A549 (cell line): ENCODE results near the gene ENTPD3. TPM values are rescaled to one million over a fixed set of nuclear protein-coding genes. Genes with fewer than 3 reads are reported as not detected.
A peak's percentile ranks its signal among the peaks of the same experiment; 100 is the strongest.

Experiments
- ATAC-seq, 2 experiments: fragments of 200-7000 bp in 1 of 2; fragments of >200 bp in 1 of 2; cut with Nextera tagmentation in 1 of 2; cut with Tn5 transposase in 1 of 2; 3 replicates each; pipeline versions ENCODE4 v1.8.0 to v1.9.1; 2018 to 2020; ENCODE audit warnings: mild to moderate bottlenecking in 1 of 2, moderate library complexity in 1 of 2
- CTCF ChIA-PET: fragments of 300-600 bp; sonication (Branson Sonifier 250); formaldehyde crosslinking; extraction: SDS; loops from one replicate; lab custom pipeline; 2021; ENCODE audit warnings: antibody characterized with exemption, inconsistent platforms; lab: Yijun Ruan, JAX
- POLR2A ChIA-PET: fragments of 350-600 bp; formaldehyde crosslinking; extraction: SDS; loops from one replicate; lab custom pipeline; 2021; ENCODE audit warnings: antibody characterized with exemption, inconsistent platforms; lab: Yijun Ruan, JAX
- DNase-seq, 2 experiments: peaks; one replicate each; pipeline versions ENCODE4 v3.0.0 to v3.0.0-alpha.2; 2011 to 2016; ENCODE audit warnings: low read depth in 1 of 2, low spot score in 1 of 2
- FAIRE-seq: peaks from 2 replicates; lab custom pipeline; 2011; peaks lifted over from hg19 to GRCh38; lab: Jason Lieb, UNC
- H3K27ac ChIP-seq, 2 experiments: fragments of >200 bp; sonication (Bioruptor Twin); formaldehyde crosslinking; 3 replicates each; pipeline ENCODE4 v1.5.1; 2016 to 2017
- H3K4me1 ChIP-seq: fragments of >200 bp; sonication (Bioruptor Twin); formaldehyde crosslinking; 3 replicates; pipeline ENCODE4 v1.6.1; 2016
- H3K4me2 ChIP-seq: fragments of >200 bp; sonication (Bioruptor Twin); formaldehyde crosslinking; 3 replicates; pipeline ENCODE4 v1.6.1; 2016
- H3K4me3 ChIP-seq: fragments of >200 bp; sonication (Bioruptor Twin); formaldehyde crosslinking; 3 replicates; pipeline ENCODE4 v1.5.1; 2016
- H3K9me3 ChIP-seq: fragments of >200 bp; sonication (Bioruptor Twin); formaldehyde crosslinking; 3 replicates; pipeline ENCODE4 v1.6.1; 2016
- EHF ChIP-seq: fragments of 250-450 bp; sonication (Bioruptor Pico); IDR thresholded peaks from 2 replicates; pipeline ENCODE4 v1.5.0; 2020; ENCODE audit warnings: mild to moderate bottlenecking
- HEYL ChIP-seq: fragments of 250-450 bp; sonication (Bioruptor Pico); IDR thresholded peaks from 2 replicates; pipeline ENCODE4 v1.8.0; 2021; ENCODE audit warnings: mild to moderate bottlenecking, moderate library complexity
- HOXB5 ChIP-seq: fragments of 250-450 bp; sonication (Bioruptor Pico); IDR thresholded peaks from 2 replicates; pipeline ENCODE4 v1.5.0; 2020; ENCODE audit warnings: mild to moderate bottlenecking, moderate library complexity
- JUN ChIP-seq, 2 experiments: fragments of >200 bp; sonication (Bioruptor Twin); formaldehyde crosslinking; IDR thresholded peaks; 2 replicates in 1 of 2; 3 replicates in 1 of 2; pipeline ENCODE4 v1.6.1; 2016 to 2017
- MYC ChIP-seq: IDR thresholded peaks from 2 replicates; pipeline ENCODE4 v1.6.1; 2012; ENCODE audit warnings: mild to moderate bottlenecking, inconsistent platforms, low read length, improper control_type of control experiment, borderline replicate concordance
- POLR2A ChIP-seq: IDR thresholded peaks from 2 replicates; pipeline ENCODE4 v1.6.1; 2012; ENCODE audit warnings: mild to moderate bottlenecking, low read length
- WGBS: methylation state at CpG from one replicate; pipeline ENCODE4 v1.1.6; 2017; ENCODE audit errors: missing lambda C conversion rate; 5-methylcytosine and 5-hydroxymethylcytosine counted together
- polyA plus RNA-seq, 4 experiments: library from polyadenylated mRNA; depleted of rRNA in 3 of 4; stranded (reverse); fragments of >200 nt; fragmentation: RNase III in 1 of 4; extraction: RNeasy Plus Mini Kit Qiagen cat#74134 plus additional on column Dnase treatment in 1 of 4; gene quantifications; 2 replicates in 3 of 4; 3 replicates in 1 of 4; pipeline ENCODE4 v1.2.3, GENCODE V29; 2011 to 2017
- TF ChIP-seq, protein P1 (sequence below): fragments of >200 bp; sonication (Bioruptor Twin); formaldehyde crosslinking; IDR thresholded peaks from 2 replicates; pipeline ENCODE4 v1.6.1; 2016
- TF ChIP-seq, protein P2 (sequence below): fragments of >200 bp; sonication (Bioruptor Twin); formaldehyde crosslinking; IDR thresholded peaks from 3 replicates; pipeline ENCODE4 v1.5.1; 2016
- TF ChIP-seq, protein P3 (sequence below): fragments of 250-450 bp; sonication (Bioruptor Pico); IDR thresholded peaks from 2 replicates; pipeline ENCODE4 v1.5.0; 2020; ENCODE audit warnings: low read depth, mild to moderate bottlenecking, moderate library complexity
- TF ChIP-seq, protein P4 (sequence below): IDR thresholded peaks from 2 replicates; pipeline ENCODE4 v1.6.1; 2012
- TF ChIP-seq, protein P5 (sequence below): fragments of 200-600 bp; sonication (generic); IDR thresholded peaks from 2 replicates; pipeline ENCODE4 v1.6.1; 2016; ENCODE audit warnings: antibody characterized with exemption, mild to moderate bottlenecking, moderate library complexity

ENTPD3 gene
- polyA plus RNA-seq, 2 of the 4 experiments (the other 2 are of a cell fraction), result not detected

DNA sequence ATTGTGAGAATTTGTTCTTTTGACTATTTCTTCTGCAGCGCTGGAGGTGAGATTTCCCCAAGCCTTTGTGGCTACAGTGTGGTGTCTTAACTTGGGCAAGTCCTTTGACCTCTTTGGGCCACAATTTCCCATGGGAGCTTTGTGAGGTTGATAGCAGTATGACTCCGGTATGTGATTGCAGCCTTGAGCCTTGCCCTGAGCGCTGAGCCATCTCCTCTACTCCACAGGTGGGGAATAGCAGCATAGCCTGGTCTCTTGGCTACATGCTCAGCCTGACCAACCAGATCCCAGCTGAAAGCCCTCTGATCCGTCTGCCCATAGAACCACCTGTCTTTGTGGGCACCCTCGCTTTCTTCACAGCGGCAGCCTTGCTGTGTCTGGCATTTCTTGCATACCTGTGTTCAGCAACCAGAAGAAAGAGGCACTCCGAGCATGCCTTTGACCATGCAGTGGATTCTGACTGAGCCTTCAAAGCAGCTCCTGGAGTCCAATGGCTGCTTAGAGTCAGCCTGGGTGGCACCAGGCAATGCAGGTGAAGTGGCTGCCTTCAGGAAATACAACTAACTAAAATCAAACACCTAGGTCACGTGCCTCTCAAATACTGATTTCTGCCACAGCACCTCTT, 40.2 kb downstream of the ENTPD3 start:
- WGBS, result 68% methylated on average over 5 of the region's 8 CpGs
- Histone ChIP-seq H3K4me2 (no peak overlapping the region), H3K4me3 (no peak overlapping the region), H3K4me1 (no peaks in the 10 kb centered on the region), H3K27ac (no peak overlapping the region), H3K9me3 (no peaks in the 10 kb centered on the region)
- POLR2A ChIA-PET, result no interaction called here
- FAIRE-seq, result no peak
- CTCF ChIA-PET, result no interaction called here
- DNase-seq, result no peak
- no peak for ATAC-seq
- no peak for TF ChIP-seq EHF
- TF ChIP-seq, protein P1, sequence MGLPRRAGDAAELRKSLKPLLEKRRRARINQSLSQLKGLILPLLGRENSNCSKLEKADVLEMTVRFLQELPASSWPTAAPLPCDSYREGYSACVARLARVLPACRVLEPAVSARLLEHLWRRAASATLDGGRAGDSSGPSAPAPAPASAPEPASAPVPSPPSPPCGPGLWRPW, result no peak
- TF ChIP-seq HEYL (CRISPR knock-in tag), result no peak

DNA sequence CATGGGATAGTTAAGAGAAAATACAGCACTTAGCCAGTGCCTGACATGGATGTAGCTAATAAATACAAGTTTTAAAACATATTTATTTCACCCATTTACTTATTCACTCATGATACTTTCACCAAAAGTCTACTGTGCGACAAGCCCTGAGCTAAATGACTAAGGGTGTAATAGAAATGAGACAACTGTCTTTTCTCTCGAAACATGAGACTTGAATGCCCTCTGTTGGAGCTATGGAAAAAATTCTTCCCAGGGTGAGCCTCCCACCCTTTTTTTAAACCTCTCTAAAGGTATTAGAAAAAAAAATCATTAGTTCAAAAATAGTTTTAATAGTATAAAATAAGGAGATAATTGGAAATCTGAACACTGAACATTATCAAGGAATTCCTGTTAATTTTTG, 45.8 kb downstream of the ENTPD3 start:
- no peaks in the 10 kb centered on the region for H3K4me1 ChIP-seq
- ATAC-seq (no peak), DNase-seq (no peak), FAIRE-seq (no peak)
- ChIA-PET CTCF (no interaction called here), POLR2A (no interaction called here)
- no peak overlapping the region for H3K4me3 ChIP-seq
- H3K4me2 ChIP-seq, result no peak overlapping the region
- H3K27ac ChIP-seq, result no peak overlapping the region
- no peaks in the 10 kb centered on the region for H3K9me3 ChIP-seq
- 69% methylated on average over 2 of the region's 2 CpGs for WGBS
- TF ChIP-seq JUN (IDR thresholded peaks at IDR 0.05) (no peak), POLR2A (no peak), MYC (no peak)
- TF ChIP-seq, protein P2, sequence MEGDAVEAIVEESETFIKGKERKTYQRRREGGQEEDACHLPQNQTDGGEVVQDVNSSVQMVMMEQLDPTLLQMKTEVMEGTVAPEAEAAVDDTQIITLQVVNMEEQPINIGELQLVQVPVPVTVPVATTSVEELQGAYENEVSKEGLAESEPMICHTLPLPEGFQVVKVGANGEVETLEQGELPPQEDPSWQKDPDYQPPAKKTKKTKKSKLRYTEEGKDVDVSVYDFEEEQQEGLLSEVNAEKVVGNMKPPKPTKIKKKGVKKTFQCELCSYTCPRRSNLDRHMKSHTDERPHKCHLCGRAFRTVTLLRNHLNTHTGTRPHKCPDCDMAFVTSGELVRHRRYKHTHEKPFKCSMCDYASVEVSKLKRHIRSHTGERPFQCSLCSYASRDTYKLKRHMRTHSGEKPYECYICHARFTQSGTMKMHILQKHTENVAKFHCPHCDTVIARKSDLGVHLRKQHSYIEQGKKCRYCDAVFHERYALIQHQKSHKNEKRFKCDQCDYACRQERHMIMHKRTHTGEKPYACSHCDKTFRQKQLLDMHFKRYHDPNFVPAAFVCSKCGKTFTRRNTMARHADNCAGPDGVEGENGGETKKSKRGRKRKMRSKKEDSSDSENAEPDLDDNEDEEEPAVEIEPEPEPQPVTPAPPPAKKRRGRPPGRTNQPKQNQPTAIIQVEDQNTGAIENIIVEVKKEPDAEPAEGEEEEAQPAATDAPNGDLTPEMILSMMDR, result no peak
- TF ChIP-seq, protein P3, sequence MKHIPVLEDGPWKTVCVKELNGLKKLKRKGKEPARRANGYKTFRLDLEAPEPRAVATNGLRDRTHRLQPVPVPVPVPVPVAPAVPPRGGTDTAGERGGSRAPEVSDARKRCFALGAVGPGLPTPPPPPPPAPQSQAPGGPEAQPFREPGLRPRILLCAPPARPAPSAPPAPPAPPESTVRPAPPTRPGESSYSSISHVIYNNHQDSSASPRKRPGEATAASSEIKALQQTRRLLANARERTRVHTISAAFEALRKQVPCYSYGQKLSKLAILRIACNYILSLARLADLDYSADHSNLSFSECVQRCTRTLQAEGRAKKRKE (CRISPR knock-in tag), result no peak
- TF ChIP-seq, protein P1, result no peak
- TF ChIP-seq, protein P4, sequence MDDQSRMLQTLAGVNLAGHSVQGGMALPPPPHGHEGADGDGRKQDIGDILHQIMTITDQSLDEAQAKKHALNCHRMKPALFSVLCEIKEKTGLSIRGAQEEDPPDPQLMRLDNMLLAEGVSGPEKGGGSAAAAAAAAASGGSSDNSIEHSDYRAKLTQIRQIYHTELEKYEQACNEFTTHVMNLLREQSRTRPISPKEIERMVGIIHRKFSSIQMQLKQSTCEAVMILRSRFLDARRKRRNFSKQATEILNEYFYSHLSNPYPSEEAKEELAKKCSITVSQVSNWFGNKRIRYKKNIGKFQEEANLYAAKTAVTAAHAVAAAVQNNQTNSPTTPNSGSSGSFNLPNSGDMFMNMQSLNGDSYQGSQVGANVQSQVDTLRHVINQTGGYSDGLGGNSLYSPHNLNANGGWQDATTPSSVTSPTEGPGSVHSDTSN, result no peak

DNA sequence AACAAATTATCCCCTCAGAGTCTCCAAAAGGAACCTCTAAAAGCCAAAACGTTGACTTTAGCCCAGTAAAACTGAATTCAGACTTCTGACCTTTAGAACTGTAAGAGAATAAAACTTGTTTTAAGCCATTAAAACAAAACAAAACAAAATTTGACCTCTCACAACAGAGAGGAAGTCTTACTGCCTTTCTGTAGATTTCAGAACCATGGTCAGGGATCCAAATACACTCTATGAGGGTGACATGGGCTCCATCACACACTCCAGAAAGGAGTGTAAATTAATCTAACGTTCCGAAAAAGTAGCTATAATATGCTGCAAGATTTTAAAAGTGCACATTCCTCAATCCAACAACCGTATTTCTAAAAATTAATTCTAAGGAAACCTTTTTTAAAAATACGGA, 50.9 kb downstream of the ENTPD3 start:
- ATAC-seq (no peak), FAIRE-seq (no peak), DNase-seq (no peak)
- no peaks in the 10 kb centered on the region for H3K9me3 ChIP-seq
- no peaks in the 10 kb centered on the region for H3K4me1 ChIP-seq
- no peak overlapping the region for H3K4me2 ChIP-seq
- 63% methylated on average over 5 of the region's 5 CpGs for WGBS
- no peak overlapping the region for H3K27ac ChIP-seq
- no peak overlapping the region for H3K4me3 ChIP-seq
- CTCF ChIA-PET, result interaction anchor here (0.5 kb wide), 1 partner anchor 71 kb away, joined by 4 read pairs; no protein-coding TSS in a partner anchor
- TF ChIP-seq, protein P5, sequence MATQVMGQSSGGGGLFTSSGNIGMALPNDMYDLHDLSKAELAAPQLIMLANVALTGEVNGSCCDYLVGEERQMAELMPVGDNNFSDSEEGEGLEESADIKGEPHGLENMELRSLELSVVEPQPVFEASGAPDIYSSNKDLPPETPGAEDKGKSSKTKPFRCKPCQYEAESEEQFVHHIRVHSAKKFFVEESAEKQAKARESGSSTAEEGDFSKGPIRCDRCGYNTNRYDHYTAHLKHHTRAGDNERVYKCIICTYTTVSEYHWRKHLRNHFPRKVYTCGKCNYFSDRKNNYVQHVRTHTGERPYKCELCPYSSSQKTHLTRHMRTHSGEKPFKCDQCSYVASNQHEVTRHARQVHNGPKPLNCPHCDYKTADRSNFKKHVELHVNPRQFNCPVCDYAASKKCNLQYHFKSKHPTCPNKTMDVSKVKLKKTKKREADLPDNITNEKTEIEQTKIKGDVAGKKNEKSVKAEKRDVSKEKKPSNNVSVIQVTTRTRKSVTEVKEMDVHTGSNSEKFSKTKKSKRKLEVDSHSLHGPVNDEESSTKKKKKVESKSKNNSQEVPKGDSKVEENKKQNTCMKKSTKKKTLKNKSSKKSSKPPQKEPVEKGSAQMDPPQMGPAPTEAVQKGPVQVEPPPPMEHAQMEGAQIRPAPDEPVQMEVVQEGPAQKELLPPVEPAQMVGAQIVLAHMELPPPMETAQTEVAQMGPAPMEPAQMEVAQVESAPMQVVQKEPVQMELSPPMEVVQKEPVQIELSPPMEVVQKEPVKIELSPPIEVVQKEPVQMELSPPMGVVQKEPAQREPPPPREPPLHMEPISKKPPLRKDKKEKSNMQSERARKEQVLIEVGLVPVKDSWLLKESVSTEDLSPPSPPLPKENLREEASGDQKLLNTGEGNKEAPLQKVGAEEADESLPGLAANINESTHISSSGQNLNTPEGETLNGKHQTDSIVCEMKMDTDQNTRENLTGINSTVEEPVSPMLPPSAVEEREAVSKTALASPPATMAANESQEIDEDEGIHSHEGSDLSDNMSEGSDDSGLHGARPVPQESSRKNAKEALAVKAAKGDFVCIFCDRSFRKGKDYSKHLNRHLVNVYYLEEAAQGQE, result peak; percentile 69; the same call in 1 of the 2 replicates
- TF ChIP-seq HOXB5, result no peak
- POLR2A ChIA-PET, result no interaction called here
